Panc1 (cell line): Measurements from ENCODE around the gene TBC1D22A. TPM values are rescaled to one million over a fixed set of nuclear protein-coding genes. Genes with fewer than 3 reads are reported as not detected.

Experiments used
- ATAC-seq: fragments of 200-7000 bp; cut with Tn5 transposase; 2 replicates; pipeline ENCODE4 v1.9.1; 2020; ENCODE audit warnings: mild to moderate bottlenecking, moderate library complexity
- BruUV-seq: library from RNA; stranded (reverse); fragments of 400-500 nt; replicated peaks from 2 replicates; lab custom pipeline; 2021; lab: Mats Ljungman, UMichigan
- CTCF ChIA-PET: fragments of 300-600 bp; sonication (Branson Sonifier 250); formaldehyde crosslinking; loops from one replicate; lab custom pipeline; 2022; ENCODE audit warnings: antibody characterized with exemption; lab: Charles Lee
- POLR2A ChIA-PET: fragments of 300-600 bp; sonication (Branson Sonifier 250); formaldehyde crosslinking; loops from one replicate; lab custom pipeline; 2022; ENCODE audit warnings: antibody characterized with exemption; lab: Charles Lee
- DNase-seq: peaks from one replicate; pipeline ENCODE4 v3.0.0-alpha.2; 2010; ENCODE audit warnings: low read depth, low spot score
- H3K27ac ChIP-seq: 2 replicates; pipeline ENCODE4 v1.5.1; 2011; ENCODE audit warnings: mild to moderate bottlenecking, low read length, inconsistent platforms
- H3K27me3 ChIP-seq: fragments of 200-500 bp; sonication (Bioruptor generic); 2 replicates; pipeline ENCODE4 v1.6.0; 2014; ENCODE audit warnings: low read length, inconsistent platforms; ENCODE audit not compliant: control insufficient read depth, insufficient read depth
- H3K36me3 ChIP-seq: fragments of 200-500 bp; sonication (Bioruptor generic); 2 replicates; pipeline ENCODE4 v1.5.1; 2014; ENCODE audit warnings: inconsistent platforms, mild to moderate bottlenecking, low read length, moderate library complexity; ENCODE audit not compliant: control insufficient read depth, insufficient read depth
- H3K4me1 ChIP-seq: 2 replicates; pipeline ENCODE4 v1.5.1; 2011; ENCODE audit warnings: inconsistent platforms, mild to moderate bottlenecking, low read length, moderate library complexity; ENCODE audit not compliant: control insufficient read depth, insufficient read depth
- H3K4me3 ChIP-seq, 2 experiments: 2 replicates each; pipeline ENCODE4 v1.5.1; 2011 to 2012; ENCODE audit warnings: low read depth in 2 of 2, low read length in 2 of 2, mild to moderate bottlenecking in 2 of 2, inconsistent platforms in 1 of 2, moderate library complexity in 1 of 2
- H3K9me3 ChIP-seq: fragments of 200-500 bp; sonication (Bioruptor generic); 2 replicates; pipeline ENCODE4 v1.5.1; 2014; ENCODE audit warnings: low read depth, mild to moderate bottlenecking, inconsistent platforms, low read length, moderate library complexity; ENCODE audit not compliant: control insufficient read depth, insufficient read depth
- POLR2AphosphoS5 ChIP-seq: IDR thresholded peaks from 2 replicates; pipeline ENCODE4 v1.6.1; 2012; ENCODE audit warnings: mild to moderate bottlenecking, low read depth, low read length, moderate library complexity
- SIN3A ChIP-seq: IDR thresholded peaks from 2 replicates; pipeline ENCODE4 v1.6.1; 2012; ENCODE audit warnings: low read depth, mild to moderate bottlenecking, low read length, moderate library complexity, borderline replicate concordance; ENCODE audit not compliant: insufficient read depth
- TCF7L2 ChIP-seq: IDR thresholded peaks from 2 replicates; pipeline ENCODE4 v1.6.1; 2011; ENCODE audit warnings: mild to moderate bottlenecking, low read depth, low read length, inconsistent platforms
- in situ Hi-C: cut with HindIII; loops from 2 replicates; pipeline ENCODE4 v1.10.0; 2016; ENCODE audit warnings: low sequenced_read_pairs, low pct_unique_long_range_greater_than_20kb
- intact Hi-C: fragments of 100-400 bp; cut with micrococcal nuclease; formaldehyde crosslinking; loops from one replicate; pipeline ENCODE4 v1.10.0; 2022; ENCODE audit not compliant: unreplicated experiment
- total RNA-seq: library from RNA; stranded (reverse); gene quantifications from one replicate; pipeline ENCODE4 v1.2.1, GENCODE V29; 2021; ENCODE audit not compliant: unreplicated experiment
- TF ChIP-seq, protein P1 (sequence below): fragments of 450-650 bp; IDR thresholded peaks from 2 replicates; pipeline ENCODE4 v1.5.1; 2017; ENCODE audit warnings: mild to moderate bottlenecking
- TF ChIP-seq, protein P2 (sequence below), 2 experiments: IDR thresholded peaks; 2 replicates each; pipeline ENCODE4 v1.6.1; 2011 to 2012; ENCODE audit warnings: low read depth in 2 of 2, control low read depth in 1 of 2, low read length in 1 of 2, mild to moderate bottlenecking in 1 of 2, moderate library complexity in 1 of 2; ENCODE audit not compliant: insufficient read depth in 1 of 2

TBC1D22A gene
- total RNA-seq, 1 experiment from 2014 or later, result 28.7 TPM

DNA sequence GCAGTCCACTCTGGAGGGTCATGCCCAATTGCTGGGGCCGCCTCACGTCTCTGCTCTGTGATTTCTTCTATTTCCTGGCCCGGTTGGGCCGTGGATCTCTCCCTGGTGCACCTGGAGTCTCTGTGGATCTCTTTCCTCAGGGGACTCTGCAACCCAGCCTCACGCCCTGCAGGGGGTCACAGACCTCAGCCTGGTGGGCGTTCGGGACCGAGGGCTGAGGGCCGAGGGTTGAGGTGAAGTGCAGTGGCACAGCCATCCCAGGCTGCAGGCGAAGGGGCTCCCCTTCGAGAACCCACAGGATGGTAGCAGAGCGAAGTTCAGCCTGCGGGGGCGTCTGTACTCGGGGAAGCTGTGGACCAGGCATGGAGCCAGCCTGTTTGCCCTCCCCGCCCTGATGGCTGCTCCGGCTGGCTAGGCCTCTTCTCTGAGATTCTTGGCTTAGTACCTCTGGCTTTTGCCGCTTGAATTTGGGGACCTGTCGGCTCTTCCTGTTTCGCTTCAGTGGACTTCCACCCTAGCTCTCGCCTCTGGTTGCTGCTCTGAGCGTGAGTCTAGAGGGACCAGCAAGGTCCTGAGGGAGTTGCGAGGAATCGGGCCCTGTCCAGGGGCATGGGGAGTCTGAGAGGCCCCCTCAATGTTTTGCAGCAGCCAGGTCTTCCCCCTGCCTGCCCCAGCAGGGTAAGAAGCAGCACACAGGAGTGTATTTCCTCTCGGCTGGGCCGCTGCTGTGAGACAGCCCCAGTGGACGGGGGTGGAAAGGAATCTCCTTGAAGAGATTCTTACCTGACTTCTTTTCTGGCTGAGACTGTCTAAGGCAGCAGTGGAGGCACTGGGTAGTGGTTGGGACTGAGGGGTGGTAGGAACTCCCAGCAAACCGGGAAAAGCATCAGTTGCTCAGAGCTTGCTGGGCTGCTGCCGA lies 140.8 kb downstream of the TBC1D22A start:
- ChIA-PET POLR2A (no interaction called here), CTCF (no interaction called here)
- in situ Hi-C loops, result no loop called here
- no peaks in the 10 kb centered on the region for H3K36me3 ChIP-seq
- H3K9me3 ChIP-seq, result no peaks in the 10 kb centered on the region
- ATAC-seq (no peak), DNase-seq (no peak)
- intact Hi-C loops, result no loop called here
- no TSS peak for BruUV-seq
- no peaks in the 10 kb centered on the region for H3K4me1 ChIP-seq
- H3K4me3 ChIP-seq, result no peak overlapping the region
- H3K27me3 ChIP-seq, result no peaks in the 10 kb centered on the region
- no peak overlapping the region for H3K27ac ChIP-seq
- TF ChIP-seq SIN3A (no peak), TCF7L2 (no peak), POLR2AphosphoS5 (no peak)
- TF ChIP-seq, protein P1, sequence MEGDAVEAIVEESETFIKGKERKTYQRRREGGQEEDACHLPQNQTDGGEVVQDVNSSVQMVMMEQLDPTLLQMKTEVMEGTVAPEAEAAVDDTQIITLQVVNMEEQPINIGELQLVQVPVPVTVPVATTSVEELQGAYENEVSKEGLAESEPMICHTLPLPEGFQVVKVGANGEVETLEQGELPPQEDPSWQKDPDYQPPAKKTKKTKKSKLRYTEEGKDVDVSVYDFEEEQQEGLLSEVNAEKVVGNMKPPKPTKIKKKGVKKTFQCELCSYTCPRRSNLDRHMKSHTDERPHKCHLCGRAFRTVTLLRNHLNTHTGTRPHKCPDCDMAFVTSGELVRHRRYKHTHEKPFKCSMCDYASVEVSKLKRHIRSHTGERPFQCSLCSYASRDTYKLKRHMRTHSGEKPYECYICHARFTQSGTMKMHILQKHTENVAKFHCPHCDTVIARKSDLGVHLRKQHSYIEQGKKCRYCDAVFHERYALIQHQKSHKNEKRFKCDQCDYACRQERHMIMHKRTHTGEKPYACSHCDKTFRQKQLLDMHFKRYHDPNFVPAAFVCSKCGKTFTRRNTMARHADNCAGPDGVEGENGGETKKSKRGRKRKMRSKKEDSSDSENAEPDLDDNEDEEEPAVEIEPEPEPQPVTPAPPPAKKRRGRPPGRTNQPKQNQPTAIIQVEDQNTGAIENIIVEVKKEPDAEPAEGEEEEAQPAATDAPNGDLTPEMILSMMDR, result no peak
- TF ChIP-seq, protein P2, sequence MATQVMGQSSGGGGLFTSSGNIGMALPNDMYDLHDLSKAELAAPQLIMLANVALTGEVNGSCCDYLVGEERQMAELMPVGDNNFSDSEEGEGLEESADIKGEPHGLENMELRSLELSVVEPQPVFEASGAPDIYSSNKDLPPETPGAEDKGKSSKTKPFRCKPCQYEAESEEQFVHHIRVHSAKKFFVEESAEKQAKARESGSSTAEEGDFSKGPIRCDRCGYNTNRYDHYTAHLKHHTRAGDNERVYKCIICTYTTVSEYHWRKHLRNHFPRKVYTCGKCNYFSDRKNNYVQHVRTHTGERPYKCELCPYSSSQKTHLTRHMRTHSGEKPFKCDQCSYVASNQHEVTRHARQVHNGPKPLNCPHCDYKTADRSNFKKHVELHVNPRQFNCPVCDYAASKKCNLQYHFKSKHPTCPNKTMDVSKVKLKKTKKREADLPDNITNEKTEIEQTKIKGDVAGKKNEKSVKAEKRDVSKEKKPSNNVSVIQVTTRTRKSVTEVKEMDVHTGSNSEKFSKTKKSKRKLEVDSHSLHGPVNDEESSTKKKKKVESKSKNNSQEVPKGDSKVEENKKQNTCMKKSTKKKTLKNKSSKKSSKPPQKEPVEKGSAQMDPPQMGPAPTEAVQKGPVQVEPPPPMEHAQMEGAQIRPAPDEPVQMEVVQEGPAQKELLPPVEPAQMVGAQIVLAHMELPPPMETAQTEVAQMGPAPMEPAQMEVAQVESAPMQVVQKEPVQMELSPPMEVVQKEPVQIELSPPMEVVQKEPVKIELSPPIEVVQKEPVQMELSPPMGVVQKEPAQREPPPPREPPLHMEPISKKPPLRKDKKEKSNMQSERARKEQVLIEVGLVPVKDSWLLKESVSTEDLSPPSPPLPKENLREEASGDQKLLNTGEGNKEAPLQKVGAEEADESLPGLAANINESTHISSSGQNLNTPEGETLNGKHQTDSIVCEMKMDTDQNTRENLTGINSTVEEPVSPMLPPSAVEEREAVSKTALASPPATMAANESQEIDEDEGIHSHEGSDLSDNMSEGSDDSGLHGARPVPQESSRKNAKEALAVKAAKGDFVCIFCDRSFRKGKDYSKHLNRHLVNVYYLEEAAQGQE (IDR thresholded peaks at IDR 0.05; ENCODE audit: insufficient read depth in 1 of 2, low read depth in 2 of 2, low read length in 1 of 2), result no peak

DNA sequence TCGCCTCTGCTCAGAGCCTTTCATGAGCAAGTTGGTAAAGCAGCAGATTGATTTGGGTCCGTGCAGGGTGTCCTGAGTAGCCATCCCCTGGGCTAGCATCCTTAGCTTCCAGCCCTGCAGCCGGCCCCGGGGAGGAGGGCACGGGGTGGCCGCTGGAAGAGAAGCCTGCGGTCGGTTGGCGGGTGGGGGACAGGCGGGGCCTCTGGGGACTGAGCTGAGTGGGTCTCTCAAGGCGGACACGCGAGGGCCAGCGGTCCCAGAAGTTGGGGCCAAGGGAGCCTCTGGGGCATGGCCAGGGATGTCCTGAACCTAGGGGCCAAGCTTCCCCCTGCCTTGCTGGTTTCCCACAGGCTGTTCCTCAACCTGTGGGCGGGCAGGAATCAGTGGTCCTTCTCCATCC lies 143.0 kb downstream of the TBC1D22A start:
- BruUV-seq, result no TSS peak
- H3K4me3 ChIP-seq, result no peak overlapping the region
- no peak for ATAC-seq
- ChIA-PET CTCF (no interaction called here), POLR2A (no interaction called here)
- no peaks in the 10 kb centered on the region for H3K27me3 ChIP-seq
- no peak overlapping the region for H3K27ac ChIP-seq
- no peak for DNase-seq
- intact Hi-C loops (no loop called here), in situ Hi-C loops (no loop called here)
- H3K4me1 ChIP-seq, result no peaks in the 10 kb centered on the region
- no peaks in the 10 kb centered on the region for H3K36me3 ChIP-seq
- H3K9me3 ChIP-seq, result no peaks in the 10 kb centered on the region
- TF ChIP-seq TCF7L2 (no peak), SIN3A (no peak), POLR2AphosphoS5 (no peak)
- TF ChIP-seq, protein P2 (IDR thresholded peaks at IDR 0.05; ENCODE audit: insufficient read depth in 1 of 2, low read depth in 2 of 2, low read length in 1 of 2), result no peak
- TF ChIP-seq, protein P1, result no peak
